GM12891 (cell line): ENCODE results near the gene CADM1.

Source experiments
- PAX5 ChIP-seq: IDR thresholded peaks from 2 replicates; pipeline ENCODE4 v1.6.1; 2011; ENCODE audit warnings: low read length, moderate library complexity, mild to moderate bottlenecking; ENCODE audit not compliant: insufficient read depth, severe bottlenecking
- POLR2A ChIP-seq: IDR thresholded peaks from 2 replicates; pipeline ENCODE4 v1.6.1; 2011; ENCODE audit warnings: low read depth, low read length, control low read depth
- POLR2AphosphoS5 ChIP-seq: IDR thresholded peaks from 2 replicates; pipeline ENCODE4 v1.6.1; 2011; ENCODE audit warnings: low read depth, low read length, control low read depth
- POU2F2 ChIP-seq: IDR thresholded peaks from 2 replicates; pipeline ENCODE4 v1.6.1; 2011; ENCODE audit warnings: low read depth, mild to moderate bottlenecking, control low read depth, low read length, moderate library complexity
- SPI1 ChIP-seq: IDR thresholded peaks from 2 replicates; pipeline ENCODE4 v1.6.1; 2011; ENCODE audit warnings: low read depth, low read length, control low read depth
- TAF1 ChIP-seq: IDR thresholded peaks from 2 replicates; pipeline ENCODE4 v1.6.1; 2011; ENCODE audit warnings: low read depth, low read length, control low read depth

- no peak for TF ChIP-seq POLR2A
- no peak for TF ChIP-seq POLR2AphosphoS5
- no peak for TF ChIP-seq TAF1
- TF ChIP-seq PAX5: no peak
- no peak for TF ChIP-seq SPI1
- no peak for TF ChIP-seq POU2F2
Measured at GRCh38 chr11:115306689-115307088, 197.5 kb downstream of the CADM1 start.
